ENCODE results near the gene LGALS16. TPM values are rescaled to one million over a fixed set of nuclear protein-coding genes. Genes with fewer than 3 reads are reported as not detected.

The LGALS16 gene
- total RNA-seq, 1 experiment from 2014 or later: not detected

DNA sequence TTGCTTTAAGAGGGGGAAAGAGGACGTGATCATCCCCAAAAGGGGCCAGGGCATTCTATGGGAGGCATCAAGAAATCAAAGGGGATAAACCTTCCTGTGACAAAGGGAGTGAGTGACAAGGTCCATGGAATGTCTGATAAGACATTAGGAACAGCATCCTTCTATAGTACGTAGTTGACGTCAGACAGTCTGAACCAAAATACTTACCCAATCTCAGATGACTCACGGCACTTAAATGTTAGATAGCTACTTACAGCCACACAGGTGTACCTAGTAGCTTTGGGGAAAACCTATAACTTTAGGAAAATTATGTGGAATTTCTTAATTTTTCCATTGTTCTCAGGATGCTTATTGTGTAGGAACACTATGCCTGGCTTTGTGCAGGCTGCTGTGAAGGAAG lies 4.9 kb downstream of the LGALS16 start:
- H4K91ac ChIP-seq (ENCODE audit: insufficient read length, low read depth, low read length): no peak overlapping the region
- no peak overlapping the region for H2AFZ ChIP-seq (ENCODE audit: low read length)
- no peaks in the 10 kb centered on the region for H3K27me3 ChIP-seq (ENCODE audit: insufficient read depth, low read length)
- H3K4me1 ChIP-seq (ENCODE audit: insufficient read depth, low read length): no peaks in the 10 kb centered on the region
- DNase-seq: no peak
- Mint-ChIP-seq H3K36me3 (ENCODE audit: insufficient read depth in 1 of 3, low read depth in 3 of 3) (no peaks in the 10 kb centered on the region), H3K4me1 (peaks cover 0 to 2% of the 10 kb centered on the region in 2 experiments; a peak in 1 of 4 replicates), H3K4me3 (no peak overlapping the region), H3K27me3 (ENCODE audit: low read depth) (peaks cover 27% of the 10 kb centered on the region), H3K9me3 (peaks cover 7 to 8% of the 10 kb centered on the region in 2 experiments; a peak in 4 of 5 replicates), H3K27ac (no peak overlapping the region)
- H3K27ac ChIP-seq (ENCODE audit: insufficient read length, low read depth, low read length): no peak overlapping the region
- H2BK5ac ChIP-seq (ENCODE audit: insufficient read length, low read length): no peak overlapping the region
- H2BK12ac ChIP-seq (ENCODE audit: insufficient read length, low read depth, low read length): no peak overlapping the region
- no peak overlapping the region for H2AK5ac ChIP-seq (ENCODE audit: insufficient read length, low read length)
- no peak overlapping the region for H3K4me2 ChIP-seq (ENCODE audit: insufficient read depth, insufficient read length, low read length)
- no peak overlapping the region for H3K9ac ChIP-seq (ENCODE audit: extremely low read depth, insufficient read length, low read length)
- H2BK20ac ChIP-seq (ENCODE audit: low read depth, low read length, poor library complexity, severe bottlenecking): no peak overlapping the region
- H3K56ac ChIP-seq (ENCODE audit: insufficient read length, low read depth, low read length): no peak overlapping the region
- H4K8ac ChIP-seq (replicated peaks; ENCODE audit: insufficient read length, low read depth, low read length): no peak overlapping the region
- no peaks in the 10 kb centered on the region for H4K20me1 ChIP-seq (ENCODE audit: control insufficient read depth, insufficient read depth, insufficient read length)
- no peak overlapping the region for H2BK15ac ChIP-seq (ENCODE audit: low read depth, low read length)
- no peak overlapping the region for H2BK120ac ChIP-seq (ENCODE audit: low read depth, low read length, poor library complexity, severe bottlenecking)
- no peak overlapping the region for H3K18ac ChIP-seq (ENCODE audit: insufficient read length, low read depth, low read length)
- no CpG with 5 or more reads among the region's 4 CpGs for WGBS (ENCODE audit: extremely low coverage, insufficient read length, low lambda C conversion rate)
- no peak overlapping the region for H4K5ac ChIP-seq (ENCODE audit: insufficient read length, low read depth, low read length)
- no peaks in the 10 kb centered on the region for H3K9me3 ChIP-seq (ENCODE audit: control insufficient read depth, low read depth, low read length)
- H3K79me1 ChIP-seq (ENCODE audit: insufficient read depth, low read depth, low read length, poor library complexity, severe bottlenecking): no peaks in the 10 kb centered on the region
- H3K23ac ChIP-seq (ENCODE audit: insufficient read length, low read depth, low read length): no peak overlapping the region
- H3T11ph ChIP-seq (ENCODE audit: low read length): no peak overlapping the region
- no peak for TF ChIP-seq CTCF (conservative IDR thresholded peaks at IDR 0.05)
- no peak overlapping the region for H3K4ac ChIP-seq (ENCODE audit: low read depth, low read length)
- no peaks in the 10 kb centered on the region for H3K79me2 ChIP-seq (ENCODE audit: insufficient read depth, low read length)
- no peak overlapping the region for H3K14ac ChIP-seq (ENCODE audit: insufficient read depth, low read length)
- no peaks in the 10 kb centered on the region for H3K23me2 ChIP-seq (ENCODE audit: insufficient read length, low read depth, low read length, poor library complexity, severe bottlenecking)

All from H9 (cell line).